K562 (cell line): ENCODE data around the gene RMND5A. TPM values are rescaled to one million over a fixed set of nuclear protein-coding genes. Genes with fewer than 3 reads are reported as not detected.

Experiments used
- ATAC-seq: fragments of 200-7000 bp; cut with Tn5 transposase; 3 replicates; pipeline ENCODE4 v1.9.1; 2020; ENCODE audit warnings: moderate library complexity
- BruUV-seq: library from RNA; stranded (reverse); fragments of 400-500 nt; replicated peaks from 2 replicates; lab custom pipeline; 2021; lab: Mats Ljungman, UMichigan
- CTCF ChIA-PET: fragments of 300-600 bp; formaldehyde crosslinking; extraction: SDS; loops from one replicate; lab custom pipeline; 2021; ENCODE audit warnings: low intra/inter-chr PET ratio; lab: Yijun Ruan, JAX
- POLR2A ChIA-PET: fragments of 300-600, 350-650 bp; sonication (Branson Sonifier 250); formaldehyde crosslinking; extraction: SDS; loops from one replicate; lab custom pipeline; 2021; ENCODE audit warnings: antibody characterized with exemption, inconsistent platforms; lab: Yijun Ruan, JAX
- DNase-seq, 4 experiments: peaks; one replicate each; pipeline versions ENCODE4 v3.0.0 to v3.0.0-alpha.2; 2011 to 2018; ENCODE audit warnings: low spot score in 3 of 4, mixed read lengths in 3 of 4; ENCODE audit errors: extremely low read depth in 1 of 4
- FAIRE-seq: peaks from 2 replicates; lab custom pipeline; 2011; peaks lifted over from hg19 to GRCh38; lab: Jason Lieb, UNC
- H2AFZ ChIP-seq: 2 replicates; pipeline ENCODE4 v1.6.0; 2011; ENCODE audit warnings: low read depth, low read length, control low read depth, inconsistent platforms
- H3K27ac ChIP-seq: fragments of 200-600 bp; 3 replicates; pipeline ENCODE4 v1.8.0; 2011; ENCODE audit warnings: low read depth, mild to moderate bottlenecking, control low read depth, inconsistent platforms, low read length, moderate library complexity, mixed read lengths; ENCODE audit errors: extremely low read depth
- H3K27me3 ChIP-seq, 2 experiments: fragments of 300-600 bp in 1 of 2; 2 replicates in 1 of 2; 3 replicates in 1 of 2; pipeline versions ENCODE4 v1.6.0 to v1.8.0; 2011; ENCODE audit warnings: inconsistent platforms in 2 of 2, low read length in 2 of 2, mild to moderate bottlenecking in 1 of 2, mixed read lengths in 1 of 2, moderate library complexity in 1 of 2; ENCODE audit not compliant: control insufficient read depth in 2 of 2, insufficient read depth in 2 of 2
- H3K36me3 ChIP-seq: fragments of 300-600 bp; 3 replicates; pipeline ENCODE4 v1.8.0; 2011; ENCODE audit warnings: mild to moderate bottlenecking, low read length, inconsistent platforms; ENCODE audit not compliant: control insufficient read depth, insufficient read depth
- H3K4me1 ChIP-seq, 2 experiments: fragments of 200-600 bp in 1 of 2; replicated peaks in 1 of 2; 2 replicates in 1 of 2; 3 replicates in 1 of 2; pipeline versions ENCODE4 v1.5.1 to v1.8.0; 2011; ENCODE audit warnings: inconsistent platforms in 2 of 2, low read length in 2 of 2, mild to moderate bottlenecking in 1 of 2, mixed read lengths in 1 of 2, moderate library complexity in 1 of 2; ENCODE audit not compliant: control insufficient read depth in 2 of 2, insufficient read depth in 2 of 2
- H3K4me2 ChIP-seq: 2 replicates; pipeline ENCODE4 v1.6.1; 2011; ENCODE audit warnings: low read length, control low read depth, inconsistent platforms, mixed read lengths; ENCODE audit not compliant: insufficient read depth
- H3K4me3 ChIP-seq: fragments of 200-600 bp; sonication (generic), shearing (Covaris generic); 2 replicates; pipeline ENCODE4 v1.5.1; 2016; ENCODE audit warnings: control low read depth, inconsistent platforms
- H3K79me2 ChIP-seq: fragments of 200-600 bp; 3 replicates; pipeline ENCODE4 v1.8.0; 2011; ENCODE audit warnings: low read length, inconsistent platforms; ENCODE audit not compliant: control insufficient read depth, insufficient read depth
- H3K9ac ChIP-seq, 2 experiments: 2 replicates each; pipeline versions ENCODE4 v1.6.0 to v1.6.1; 2011; ENCODE audit warnings: low read depth in 2 of 2, low read length in 2 of 2, control low read depth in 1 of 2, inconsistent platforms in 1 of 2, mild to moderate bottlenecking in 1 of 2, mixed read lengths in 1 of 2; ENCODE audit not compliant: insufficient read depth in 1 of 2
- H3K9me1 ChIP-seq: one replicate; pipeline ENCODE4 v1.6.0; 2011; ENCODE audit warnings: inconsistent platforms, mild to moderate bottlenecking, low read length, moderate library complexity; ENCODE audit not compliant: control insufficient read depth, insufficient read depth
- H3K9me3 ChIP-seq: replicated peaks from 2 replicates; pipeline ENCODE4 v1.5.1; 2011; ENCODE audit warnings: low read depth, low read length, inconsistent platforms; ENCODE audit not compliant: control insufficient read depth, insufficient read depth
- H4K20me1 ChIP-seq: replicated peaks from 2 replicates; pipeline ENCODE4 v1.6.1; 2011; ENCODE audit warnings: low read length, inconsistent platforms, mixed read lengths; ENCODE audit not compliant: control insufficient read depth, insufficient read depth
- BMI1 ChIP-seq: fragments of 150-350 bp; IDR thresholded peaks from 2 replicates; pipeline ENCODE4 v1.6.1; 2014; ENCODE audit warnings: low read length
- ILF3 ChIP-seq: fragments of 450-650 bp; IDR thresholded peaks from 2 replicates; pipeline ENCODE4 v1.6.1; 2018; ENCODE audit warnings: antibody characterized with exemption, mild to moderate bottlenecking, moderate library complexity, borderline replicate concordance
- LEF1 ChIP-seq: fragments of 450-650 bp; IDR thresholded peaks from 2 replicates; pipeline ENCODE4 v1.6.1; 2016; ENCODE audit warnings: mild to moderate bottlenecking
- MCM7 ChIP-seq, 2 experiments: fragments of 450-650 bp; IDR thresholded peaks; 2 replicates each; pipeline ENCODE4 v1.6.1; 2016 to 2018
- MLX ChIP-seq, 2 experiments: fragments of 450-650 bp in 1 of 2; sonication (generic) in 1 of 2; formaldehyde crosslinking; conservative IDR thresholded peaks; 2 replicates each; pipeline versions ENCODE4 v1.4.0 to v1.8.1; 2020 to 2022; ENCODE audit warnings: mild to moderate bottlenecking in 1 of 2, missing genetic modification reagents in 1 of 2
- NCOA6 ChIP-seq: fragments of 450-650 bp; IDR thresholded peaks from 2 replicates; pipeline ENCODE4 v1.6.1; 2017; ENCODE audit warnings: mild to moderate bottlenecking
- PKNOX1 ChIP-seq: fragments of 450-650 bp; IDR thresholded peaks from 2 replicates; pipeline ENCODE4 v1.6.1; 2016
- PTBP1 ChIP-seq: fragments of 200-400 bp; formaldehyde crosslinking; IDR thresholded peaks from 2 replicates; pipeline ENCODE4 v1.6.1; 2017; ENCODE audit warnings: low read depth, low read length
- RB1 ChIP-seq: fragments of 450-650 bp; IDR thresholded peaks from 2 replicates; pipeline ENCODE4 v1.6.1; 2017; ENCODE audit warnings: low read depth, mild to moderate bottlenecking
- RBM15 ChIP-seq: fragments of 200-400 bp; formaldehyde crosslinking; IDR thresholded peaks from 2 replicates; pipeline ENCODE4 v1.6.1; 2018; ENCODE audit warnings: mild to moderate bottlenecking, low read length, moderate library complexity; ENCODE audit not compliant: insufficient read depth
- RBM17 ChIP-seq: fragments of 200-400 bp; formaldehyde crosslinking; IDR thresholded peaks from 2 replicates; pipeline ENCODE4 v1.6.1; 2017; ENCODE audit warnings: low read depth, mild to moderate bottlenecking, low read length, borderline replicate concordance
- SAP30 ChIP-seq: fragments of 200-600 bp; sonication (generic); IDR thresholded peaks from 2 replicates; pipeline ENCODE4 v1.6.1; 2012; ENCODE audit warnings: borderline replicate concordance, low read depth, mild to moderate bottlenecking, moderate library complexity, low read length, control low read depth, inconsistent platforms; ENCODE audit not compliant: insufficient read depth, poor library complexity, severe bottlenecking
- SMARCB1 ChIP-seq: IDR thresholded peaks from 2 replicates; pipeline ENCODE4 v1.6.1; 2011; ENCODE audit warnings: improper control_type of control experiment, low read depth; ENCODE audit not compliant: insufficient read length
- STAT5A ChIP-seq: IDR thresholded peaks from 2 replicates; pipeline ENCODE4 v1.6.1; 2012; ENCODE audit warnings: low read length, inconsistent platforms, borderline replicate concordance
- TAF9B ChIP-seq: fragments of 450-650 bp; IDR thresholded peaks from 2 replicates; pipeline ENCODE4 v1.6.1; 2018; ENCODE audit warnings: mild to moderate bottlenecking; ENCODE audit not compliant: partially characterized antibody
- THRB ChIP-seq: fragments of 450-650 bp; formaldehyde crosslinking; conservative IDR thresholded peaks from 2 replicates; pipeline ENCODE4 v1.4.0; 2022; ENCODE audit warnings: mild to moderate bottlenecking, missing genetic modification characterization
- WHSC1 ChIP-seq: IDR thresholded peaks from one replicate; pipeline ENCODE4 v1.6.1; 2012; ENCODE audit warnings: low read length, control low read depth, inconsistent platforms
- ZNF143 ChIP-seq: sonication (generic); formaldehyde crosslinking; IDR thresholded peaks from 2 replicates; pipeline ENCODE4 v1.9.0; 2022; ENCODE audit warnings: mild to moderate bottlenecking, missing genetic modification reagents
- ZNF512 ChIP-seq: IDR thresholded peaks from 2 replicates; pipeline ENCODE4 v1.6.1; 2016; ENCODE audit warnings: missing genetic modification characterization, missing compliant biosample characterization
- ZSCAN29 ChIP-seq: fragments of 450-650 bp; IDR thresholded peaks from 2 replicates; pipeline ENCODE4 v1.6.1; 2017
- WGBS: fragments of 100-300 bp; shearing (Covaris generic); methylation state at CpG from one replicate; pipeline ENCODE4 v1.1.6; 2016; ENCODE audit warnings: low coverage, mixed read lengths; ENCODE audit not compliant: insufficient coverage; ENCODE audit errors: missing lambda C conversion rate; 5-methylcytosine and 5-hydroxymethylcytosine counted together
- in situ Hi-C: fragments of 300-500 bp; cut with MboI; formaldehyde crosslinking; loops from 4 replicates; pipeline ENCODE4 v1.15.0; 2018; ENCODE audit warnings: inconsistent platforms, mixed read lengths
- intact Hi-C: fragments of 100-400 bp; cut with micrococcal nuclease; formaldehyde crosslinking; loops from 2 replicates; pipeline ENCODE4 v1.14.2; 2022
- polyA plus RNA-seq, 8 experiments: library from polyadenylated mRNA; depleted of rRNA in 4 of 8; stranded (reverse) in 5 of 8; unstranded in 3 of 8; fragments of >200 nt; fragmentation: Nextera tagmentation in 2 of 8; fragmentation: Illumina TruSeq in 1 of 8; extraction: Ambion mirVana in 2 of 8; extraction: Trizol in 1 of 8; gene quantifications; 2 replicates each; pipeline versions ENCODE4 v1.2.1 to v1.2.3, GENCODE V29; 2011 to 2014; ENCODE audit warnings: inconsistent platforms in 1 of 8, missing spikeins in 1 of 8
- total RNA-seq, 7 experiments: library from RNA; depleted of rRNA in 6 of 7; stranded (reverse); fragments of >200 nt in 6 of 7; fragmentation: Illumina TruSeq in 2 of 7; extraction: Trizol in 2 of 7; gene quantifications; 2 replicates each; pipeline versions ENCODE4 v1.2.1 to v1.2.3, GENCODE V29; 2011 to 2021; ENCODE audit warnings: low replicate concordance in 1 of 7

The RMND5A gene
- total and polyA plus RNA-seq, 9 of the 15 experiments (the other 6 are each of a cell fraction or from before 2014, with no cell fraction given) = 13.2 to 43.5 (median 34.1) TPM

GRCh38 chr2:86695053-86695691, 24.9 kb upstream of the RMND5A start:
- H2AFZ ChIP-seq = no peak overlapping the region
- no peaks in the 10 kb centered on the region for H3K79me2 ChIP-seq
- ATAC-seq = no peak
- intact Hi-C loops = no loop called here
- no peaks in the 10 kb centered on the region; a peak in 1 of 5 replicates for H3K27me3 ChIP-seq
- H3K9me1 ChIP-seq = no peaks in the 10 kb centered on the region
- H3K4me2 ChIP-seq = no peak overlapping the region
- no peaks in the 10 kb centered on the region for H4K20me1 ChIP-seq
- H3K27ac ChIP-seq = no peak overlapping the region
- no peak for FAIRE-seq
- in situ Hi-C loops = no loop called here
- CTCF ChIA-PET = no interaction called here
- no peak overlapping the region for H3K9ac ChIP-seq
- POLR2A ChIA-PET = no interaction called here
- DNase-seq = peak in 1 of 4 experiments; percentile 33
- H3K4me1 ChIP-seq = no peaks in the 10 kb centered on the region
- WGBS = 7% methylated on average over 9 of the region's 9 CpGs
- no peak overlapping the region for H3K4me3 ChIP-seq
- H3K9me3 ChIP-seq = peaks cover 4% of the 10 kb centered on the region
- no peaks in the 10 kb centered on the region for H3K36me3 ChIP-seq
- BruUV-seq = no TSS peak
- TF ChIP-seq SAP30 (no peak), TAF9B (peak; percentile 91), STAT5A (no peak), MLX (CRISPR knock-in tag; conservative IDR thresholded peaks at IDR 0.05) (no peak), PTBP1 (no peak), RBM15 (no peak), BMI1 (no peak), ZNF143 (CRISPR knock-in tag) (no peak), MCM7 (IDR thresholded peaks at IDR 0.05) (no peak), RBM17 (no peak), ILF3 (no peak), ZNF512 (tag) (no peak), WHSC1 (no peak), SMARCB1 (no peak), THRB (CRISPR knock-in tag) (no peak), RB1 (no peak), ZSCAN29 (no peak), LEF1 (no peak), PKNOX1 (no peak), NCOA6 (no peak)
